ENCODE data around the gene MYLK2. TPM values are rescaled to one million over a fixed set of nuclear protein-coding genes. Genes with fewer than 3 reads are reported as not detected.
A peak's percentile ranks its signal among the peaks of the same experiment; 100 is the strongest.

MYLK2 gene
- total and polyA plus RNA-seq, 2 experiments from 2014 or later, result 0.15 TPM; not detected in 1

DNA sequence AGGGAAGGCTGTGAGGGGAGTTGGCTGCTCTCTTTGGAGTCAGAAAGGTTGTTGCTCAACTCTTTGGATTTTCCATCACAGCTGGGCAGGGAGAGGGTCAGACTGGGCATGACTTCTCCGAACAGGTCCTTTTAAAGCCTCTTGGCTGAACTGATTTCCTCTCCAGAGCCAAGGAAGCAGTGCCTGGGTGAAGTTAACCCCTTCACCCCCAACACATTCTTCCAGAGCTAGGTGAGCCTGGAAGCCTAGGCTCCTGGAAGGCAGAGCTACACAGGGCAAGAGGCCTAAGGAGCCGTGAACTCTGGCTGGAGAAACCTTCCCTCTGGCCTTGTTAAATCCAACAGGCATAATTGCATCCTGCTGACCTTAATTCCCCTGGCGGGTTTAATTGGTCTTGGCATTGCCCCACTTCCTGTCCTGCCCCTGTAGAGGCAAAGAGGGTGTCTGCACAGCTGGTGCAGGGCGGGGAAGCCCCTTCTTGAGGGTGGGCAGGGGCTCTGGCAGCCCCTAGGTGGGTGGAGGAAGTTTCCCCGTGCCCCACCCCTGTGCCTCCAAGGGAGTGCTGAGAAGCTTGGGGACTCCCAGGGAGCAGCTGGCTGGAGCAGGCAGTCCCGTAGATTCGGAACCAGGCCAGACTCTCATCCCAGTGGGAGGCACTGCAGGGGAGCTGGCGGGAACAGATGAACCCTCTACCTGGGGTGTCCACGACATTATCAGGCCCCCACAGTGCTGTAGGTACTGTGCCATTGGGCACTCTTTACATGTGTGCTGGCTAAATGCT lies 3.6 kb upstream of the MYLK2 start:
- Histone ChIP-seq H3K27me3 (no peaks in the 10 kb centered on the region), H3K27ac (no peak overlapping the region), H3K9me3 (ENCODE audit: low read depth) (no peaks in the 10 kb centered on the region), H3K4me1 (ENCODE audit: low read depth) (peaks cover 29% of the 10 kb centered on the region), H3K4me3 (no peak overlapping the region), H3K36me3 (no peaks in the 10 kb centered on the region)
- peak; percentile 17 to 44 for DNase-seq (ENCODE audit: low read depth in 1 of 2, low spot score in 1 of 2)
- TF ChIP-seq, protein P1, sequence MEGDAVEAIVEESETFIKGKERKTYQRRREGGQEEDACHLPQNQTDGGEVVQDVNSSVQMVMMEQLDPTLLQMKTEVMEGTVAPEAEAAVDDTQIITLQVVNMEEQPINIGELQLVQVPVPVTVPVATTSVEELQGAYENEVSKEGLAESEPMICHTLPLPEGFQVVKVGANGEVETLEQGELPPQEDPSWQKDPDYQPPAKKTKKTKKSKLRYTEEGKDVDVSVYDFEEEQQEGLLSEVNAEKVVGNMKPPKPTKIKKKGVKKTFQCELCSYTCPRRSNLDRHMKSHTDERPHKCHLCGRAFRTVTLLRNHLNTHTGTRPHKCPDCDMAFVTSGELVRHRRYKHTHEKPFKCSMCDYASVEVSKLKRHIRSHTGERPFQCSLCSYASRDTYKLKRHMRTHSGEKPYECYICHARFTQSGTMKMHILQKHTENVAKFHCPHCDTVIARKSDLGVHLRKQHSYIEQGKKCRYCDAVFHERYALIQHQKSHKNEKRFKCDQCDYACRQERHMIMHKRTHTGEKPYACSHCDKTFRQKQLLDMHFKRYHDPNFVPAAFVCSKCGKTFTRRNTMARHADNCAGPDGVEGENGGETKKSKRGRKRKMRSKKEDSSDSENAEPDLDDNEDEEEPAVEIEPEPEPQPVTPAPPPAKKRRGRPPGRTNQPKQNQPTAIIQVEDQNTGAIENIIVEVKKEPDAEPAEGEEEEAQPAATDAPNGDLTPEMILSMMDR (IDR thresholded peaks at IDR 0.05; ENCODE audit: low read depth, low read length), result no peak

DNA sequence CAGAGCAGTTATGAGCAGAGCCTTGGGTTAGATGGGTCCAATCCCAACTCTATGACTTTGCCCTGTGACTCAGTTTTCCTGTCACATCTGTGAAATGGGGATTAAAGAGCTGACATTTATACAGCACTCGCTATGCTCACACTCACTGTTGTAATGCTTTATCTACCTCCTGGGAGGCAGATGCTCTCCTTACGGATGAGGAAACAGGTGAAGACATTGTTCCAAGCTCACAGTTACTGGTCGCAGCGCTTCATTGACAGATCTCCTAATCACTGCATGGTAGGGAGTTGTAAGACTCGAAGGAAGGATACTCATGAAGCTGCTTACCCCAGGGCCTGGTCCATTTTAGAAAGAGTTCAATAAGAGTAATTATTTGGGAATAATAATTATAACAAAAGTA lies 2.9 kb upstream of the MYLK2 start:
- DNase-seq (ENCODE audit: low read depth in 1 of 2, low spot score in 1 of 2), result no peak
- TF ChIP-seq, protein P1 (IDR thresholded peaks at IDR 0.05; ENCODE audit: low read depth, low read length), result no peak
- H3K27ac ChIP-seq, result no peak overlapping the region
- H3K9me3 ChIP-seq (ENCODE audit: low read depth), result no peaks in the 10 kb centered on the region
- no peaks in the 10 kb centered on the region for H3K27me3 ChIP-seq
- H3K36me3 ChIP-seq, result no peaks in the 10 kb centered on the region
- H3K4me3 ChIP-seq, result no peak overlapping the region
- peaks cover 24% of the 10 kb centered on the region for H3K4me1 ChIP-seq (ENCODE audit: low read depth)

- TF ChIP-seq, protein P1 (IDR thresholded peaks at IDR 0.05; ENCODE audit: low read depth, low read length), result no peak
- H3K9me3 ChIP-seq (ENCODE audit: low read depth), result no peaks in the 10 kb centered on the region
- no peak for DNase-seq (ENCODE audit: low read depth in 1 of 2, low spot score in 1 of 2)
- H3K27me3 ChIP-seq, result no peaks in the 10 kb centered on the region
- peaks cover 17% of the 10 kb centered on the region for H3K4me1 ChIP-seq (ENCODE audit: low read depth)
- H3K36me3 ChIP-seq, result no peaks in the 10 kb centered on the region
- no peak overlapping the region for H3K4me3 ChIP-seq
- H3K27ac ChIP-seq, result no peak overlapping the region
These were observed 1.7 kb upstream of the MYLK2 start for GRCh38 chr20:31817461-31817860.

DNA sequence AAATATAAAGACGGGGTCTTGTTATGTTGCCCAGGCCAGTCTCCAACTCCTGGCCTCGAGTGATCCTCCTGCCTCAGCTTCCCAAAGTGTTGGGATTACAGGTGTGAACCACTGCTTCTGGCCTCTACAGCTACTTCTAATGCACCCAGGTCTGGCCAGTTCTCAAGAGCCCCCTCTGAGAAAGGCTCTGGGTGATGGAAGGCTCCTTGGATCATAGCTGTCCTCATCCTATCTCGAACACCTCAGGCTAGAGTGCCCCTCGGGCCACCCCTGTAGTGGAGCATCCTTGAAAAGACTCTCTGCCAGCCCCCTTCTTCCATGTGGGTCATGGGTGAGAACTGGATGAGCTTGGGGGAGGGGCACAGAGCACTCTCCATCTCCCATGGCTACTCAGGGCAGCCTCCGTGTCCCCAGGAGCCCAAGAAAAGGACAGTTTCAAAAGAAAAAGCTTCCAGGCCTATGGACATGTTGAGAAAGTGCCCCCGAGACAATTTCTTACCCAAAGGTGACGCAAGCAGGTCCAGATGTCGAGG lies 714 bp upstream of the MYLK2 start:
- DNase-seq (ENCODE audit: low read depth in 1 of 2, low spot score in 1 of 2), result no peak
- Histone ChIP-seq H3K27me3 (no peaks in the 10 kb centered on the region), H3K9me3 (ENCODE audit: low read depth) (no peaks in the 10 kb centered on the region), H3K27ac (no peak overlapping the region), H3K36me3 (no peaks in the 10 kb centered on the region), H3K4me3 (no peak overlapping the region), H3K4me1 (ENCODE audit: low read depth) (peaks cover 11% of the 10 kb centered on the region)
- TF ChIP-seq, protein P1 (IDR thresholded peaks at IDR 0.05; ENCODE audit: low read depth, low read length), result no peak

GRCh38 chr20:31820228-31820627 lies 1.1 kb downstream of the MYLK2 start:
- TF ChIP-seq, protein P1 (IDR thresholded peaks at IDR 0.05; ENCODE audit: low read depth, low read length), result no peak
- H3K9me3 ChIP-seq (ENCODE audit: low read depth), result no peaks in the 10 kb centered on the region
- no peak overlapping the region for H3K27ac ChIP-seq
- H3K4me1 ChIP-seq (ENCODE audit: low read depth), result peaks cover 8% of the 10 kb centered on the region
- no peak for DNase-seq (ENCODE audit: low read depth in 1 of 2, low spot score in 1 of 2)
- no peaks in the 10 kb centered on the region for H3K36me3 ChIP-seq
- H3K27me3 ChIP-seq, result no peaks in the 10 kb centered on the region
- H3K4me3 ChIP-seq, result no peak overlapping the region

All from cardiac muscle cell (in vitro differentiated cells and primary cell).